ENCODE results near the gene FBXL7. TPM values are rescaled to one million over a fixed set of nuclear protein-coding genes. Genes with fewer than 3 reads are reported as not detected.
A peak's percentile ranks its signal among the peaks of the same experiment; 100 is the strongest.

Gene FBXL7
- total RNA-seq, 1 donor from 2014 or later, result 21.6 TPM

DNA sequence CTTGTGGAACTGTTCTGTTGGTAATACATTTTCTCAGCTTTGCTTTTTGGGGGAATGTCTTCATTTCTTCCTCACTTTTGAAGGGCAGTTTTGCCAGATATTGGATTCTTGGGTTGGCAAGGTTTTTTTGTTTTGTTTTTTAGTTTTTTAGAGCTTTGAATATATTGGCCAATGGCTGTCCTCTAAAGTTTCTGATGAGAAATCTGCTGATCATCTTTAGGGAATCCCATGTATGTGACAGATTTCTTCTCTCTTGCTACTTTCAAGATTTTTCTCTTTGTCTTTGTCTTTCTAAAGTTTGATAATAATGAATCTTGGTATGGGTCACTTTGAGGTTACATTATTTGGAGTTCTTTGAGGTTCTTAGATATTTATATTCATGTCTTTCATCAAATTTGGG lies 227.4 kb downstream of the FBXL7 start:
- no peak for DNase-seq
- intact Hi-C loops (cut with micrococcal nuclease), result no loop called here
- no peak for ATAC-seq

DNA sequence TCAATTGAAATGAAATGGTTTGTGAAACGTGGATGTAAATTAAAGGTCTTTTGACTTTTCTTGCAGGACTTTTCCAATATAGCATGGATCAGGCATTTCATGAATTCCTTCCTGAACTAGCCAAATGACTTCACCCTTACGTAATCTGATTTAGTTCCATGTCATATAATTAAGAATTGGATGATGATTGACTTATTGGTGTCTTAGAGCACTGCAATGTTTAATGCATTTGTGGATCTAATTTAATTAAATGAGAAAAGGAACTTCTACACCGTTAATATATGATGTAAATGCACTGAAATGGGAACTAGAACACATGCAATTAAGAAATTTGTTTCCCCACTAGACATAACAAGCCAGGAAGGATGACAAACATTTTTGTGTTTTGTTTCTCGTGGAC lies 228.8 kb downstream of the FBXL7 start:
- intact Hi-C loops (cut with micrococcal nuclease), result no loop called here
- ATAC-seq (no peak), DNase-seq (no peak)

DNA sequence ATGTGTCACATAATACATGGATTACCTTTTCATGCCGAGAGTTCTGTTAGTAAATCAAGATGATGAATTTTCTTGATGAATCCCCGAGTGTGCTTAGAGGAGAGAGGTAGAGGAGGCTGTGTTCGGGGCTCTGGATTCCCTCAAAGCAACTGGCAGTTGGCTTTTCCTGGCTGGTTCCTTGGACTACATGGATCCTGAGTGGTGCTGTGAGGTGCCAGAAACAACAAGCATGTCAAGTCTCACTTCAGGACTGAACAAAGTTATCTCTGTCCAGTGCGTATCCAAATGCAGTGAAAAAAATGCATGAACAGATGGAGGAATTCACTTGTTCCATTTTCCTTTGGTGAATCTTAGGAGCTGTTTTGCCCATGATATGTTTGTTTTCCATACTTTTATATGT lies 231.7 kb downstream of the FBXL7 start:
- intact Hi-C loops (cut with micrococcal nuclease), result no loop called here
- ATAC-seq (peak; percentile 98), DNase-seq (peak; percentile 36)

DNA sequence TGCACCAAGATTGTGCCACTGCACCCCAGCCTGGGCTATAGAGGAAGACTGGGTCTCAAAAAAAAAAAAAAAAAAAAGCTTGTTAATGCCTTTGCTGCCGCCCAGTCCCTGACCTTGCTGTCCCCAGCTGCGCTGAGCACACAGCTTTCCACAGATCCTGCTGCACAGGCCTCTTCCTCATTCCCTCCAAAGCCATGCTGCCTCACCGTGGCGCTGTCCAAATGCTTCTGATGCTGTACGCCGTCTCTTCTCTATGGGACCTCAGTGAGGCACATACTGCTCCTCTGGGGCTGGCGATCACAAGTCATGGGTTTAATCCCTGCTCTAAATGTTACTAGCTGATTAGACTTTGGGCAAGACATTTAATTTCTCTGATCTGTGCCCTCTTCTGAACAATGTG lies 234.1 kb downstream of the FBXL7 start:
- peak; percentile 44 for ATAC-seq
- DNase-seq, result peak; percentile 38
- intact Hi-C loops (cut with micrococcal nuclease), result no loop called here

DNA sequence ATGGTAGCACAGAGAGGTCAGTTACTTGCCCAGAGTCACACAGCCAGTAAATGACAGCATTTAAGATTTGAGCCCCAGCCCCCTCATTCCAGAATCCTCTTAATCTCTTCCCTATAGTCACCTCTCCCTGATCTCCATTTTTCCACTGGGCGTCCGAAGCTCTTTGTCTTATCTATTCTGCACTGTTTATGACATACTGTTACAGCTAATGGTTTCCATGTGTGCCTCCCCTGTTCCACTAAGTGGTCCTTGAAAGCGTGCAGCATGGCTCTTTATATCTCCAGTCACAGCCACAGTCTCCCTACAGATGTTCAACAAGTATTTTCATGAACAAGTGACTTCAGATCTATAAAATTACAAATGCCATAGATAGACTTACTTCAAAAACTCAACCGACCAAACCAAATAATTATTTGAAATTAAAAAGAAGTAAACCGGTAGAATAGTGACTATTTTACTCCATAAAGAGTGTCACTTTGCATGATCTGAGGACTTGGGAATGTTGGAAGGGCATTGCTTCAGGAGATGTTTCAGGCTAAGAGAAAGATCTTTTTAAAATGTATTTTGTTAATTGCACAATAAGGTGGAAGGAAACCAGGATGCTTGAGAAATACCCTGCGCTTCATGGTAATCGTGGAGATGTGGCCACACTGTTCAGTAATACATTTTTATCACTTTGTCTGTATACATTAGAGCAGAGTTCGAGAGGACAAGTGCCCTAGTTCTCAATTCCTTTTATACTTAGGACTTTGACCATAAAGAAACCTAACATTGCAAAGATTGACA lies 237.2 kb downstream of the FBXL7 start:
- ATAC-seq (peak; percentile 49), DNase-seq (no peak)
- intact Hi-C loops (cut with micrococcal nuclease), result no loop called here

DNA sequence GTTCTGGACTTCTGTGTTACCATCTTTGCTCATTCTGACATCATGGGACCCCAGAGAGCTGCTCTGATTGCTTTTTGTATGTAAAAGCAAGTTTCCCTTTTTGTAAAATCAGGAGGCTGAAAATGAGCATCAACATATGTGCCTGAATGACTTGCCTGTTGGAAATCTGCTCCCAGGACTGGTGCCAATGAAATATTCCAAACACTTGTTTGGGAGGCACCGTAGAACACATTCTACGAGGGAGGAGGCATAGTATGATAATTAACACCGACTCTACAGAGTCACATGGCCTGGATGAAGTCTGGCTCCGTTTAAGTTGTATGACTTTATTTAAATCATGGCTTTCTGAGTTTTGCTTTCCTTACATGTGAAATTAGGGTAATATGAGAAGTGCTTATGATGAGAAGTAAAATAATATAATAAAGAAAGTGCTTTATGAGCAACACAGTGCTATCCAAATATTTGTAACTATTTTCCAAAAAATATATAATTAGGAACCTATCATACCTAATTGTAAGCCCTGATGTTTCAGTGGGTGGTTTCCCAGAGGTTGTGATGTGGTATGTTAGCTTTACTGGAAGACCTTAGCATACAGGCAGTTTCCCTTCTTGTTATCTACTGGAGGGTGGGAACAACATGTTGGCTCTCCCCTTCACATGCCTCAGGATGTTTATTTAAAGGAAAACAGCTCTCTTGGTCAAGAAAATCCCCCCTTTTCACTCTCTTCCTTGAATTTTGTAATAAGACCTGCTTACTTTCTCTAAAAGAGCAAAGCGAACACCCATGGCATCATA lies 238.1 kb downstream of the FBXL7 start:
- DNase-seq, result no peak
- ATAC-seq, result peak; percentile 70
- intact Hi-C loops (cut with micrococcal nuclease), result no loop called here

DNA sequence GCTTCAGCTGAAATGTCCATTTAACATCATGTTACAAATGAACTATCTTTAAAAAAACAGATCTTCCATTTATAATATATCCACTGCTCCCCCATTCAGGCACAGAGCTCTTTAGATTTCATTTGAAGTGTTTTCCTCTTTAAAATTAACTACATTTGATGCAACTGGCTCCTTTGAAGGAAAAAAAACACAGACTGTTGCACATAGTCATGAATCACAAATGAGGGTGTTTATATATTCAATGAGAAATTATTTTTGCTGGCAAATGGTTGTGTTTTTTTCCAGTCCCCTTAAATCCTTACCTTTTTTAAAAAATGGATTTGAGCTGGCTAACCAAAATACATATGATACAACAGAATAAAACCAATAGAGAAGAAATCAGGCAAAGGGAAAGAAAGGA lies 240.4 kb downstream of the FBXL7 start:
- ATAC-seq (no peak), DNase-seq (no peak)
- intact Hi-C loops (cut with micrococcal nuclease), result no loop called here

DNA sequence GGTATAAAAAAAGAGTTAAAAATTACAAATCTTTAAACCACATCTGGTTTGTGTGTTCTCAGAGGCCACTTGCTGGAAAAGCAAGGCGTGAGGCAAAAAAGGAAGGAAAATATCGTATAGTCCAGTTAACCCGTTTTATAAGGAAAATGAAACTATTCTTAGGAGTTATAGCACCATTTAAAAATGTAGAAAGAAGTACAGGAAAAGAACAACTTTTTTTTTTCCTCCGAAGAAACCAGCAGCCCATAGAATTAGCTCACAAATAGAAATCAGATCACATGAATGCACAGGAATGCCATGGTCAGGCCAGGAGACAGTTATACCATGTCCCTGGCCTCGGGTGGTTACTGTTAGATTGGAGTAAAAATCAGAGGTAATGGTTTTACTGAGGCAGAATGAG lies 241.6 kb downstream of the FBXL7 start:
- no peak for ATAC-seq
- no peak for DNase-seq
- intact Hi-C loops (cut with micrococcal nuclease), result no loop called here

DNA sequence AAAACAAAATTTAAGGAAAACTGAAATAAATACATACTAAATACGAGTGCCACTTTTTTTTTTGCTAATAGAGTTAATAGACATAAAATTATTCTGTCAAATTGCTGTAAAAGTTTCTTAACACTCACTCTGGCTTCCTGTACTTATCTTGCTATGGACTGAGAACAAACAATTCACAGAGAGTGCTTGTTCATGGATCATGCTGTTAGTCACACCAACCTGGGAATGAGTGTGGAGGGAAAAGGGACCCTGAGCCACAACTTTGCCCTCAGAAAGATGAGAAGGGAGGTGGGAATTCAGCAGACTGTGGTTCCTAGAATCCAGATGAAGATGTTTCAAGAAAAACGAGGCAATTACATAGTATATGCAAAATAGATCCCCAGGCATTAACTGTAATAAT lies 246.9 kb downstream of the FBXL7 start:
- intact Hi-C loops (cut with micrococcal nuclease), result no loop called here
- ATAC-seq (no peak), DNase-seq (no peak)

DNA sequence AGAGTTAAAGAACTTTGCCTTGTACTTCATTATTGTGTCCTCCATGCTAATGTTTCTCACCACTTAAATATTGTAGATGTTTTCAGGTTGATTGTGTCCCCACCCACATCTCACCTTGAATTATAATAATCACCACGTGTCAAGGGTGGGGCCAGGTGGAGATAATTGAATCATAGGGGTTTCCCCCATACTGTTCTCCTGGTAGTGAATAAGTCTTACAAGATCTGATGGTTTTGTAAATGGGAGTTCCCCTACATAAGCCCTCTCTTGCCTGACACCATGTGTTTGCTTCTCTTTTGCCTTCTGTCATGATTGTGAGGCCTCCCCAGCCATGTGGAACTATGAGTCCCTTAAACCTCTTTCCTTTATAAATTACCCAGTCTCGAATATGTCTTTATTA lies 248.3 kb downstream of the FBXL7 start:
- DNase-seq (no peak), ATAC-seq (no peak)
- intact Hi-C loops (cut with micrococcal nuclease), result no loop called here

DNA sequence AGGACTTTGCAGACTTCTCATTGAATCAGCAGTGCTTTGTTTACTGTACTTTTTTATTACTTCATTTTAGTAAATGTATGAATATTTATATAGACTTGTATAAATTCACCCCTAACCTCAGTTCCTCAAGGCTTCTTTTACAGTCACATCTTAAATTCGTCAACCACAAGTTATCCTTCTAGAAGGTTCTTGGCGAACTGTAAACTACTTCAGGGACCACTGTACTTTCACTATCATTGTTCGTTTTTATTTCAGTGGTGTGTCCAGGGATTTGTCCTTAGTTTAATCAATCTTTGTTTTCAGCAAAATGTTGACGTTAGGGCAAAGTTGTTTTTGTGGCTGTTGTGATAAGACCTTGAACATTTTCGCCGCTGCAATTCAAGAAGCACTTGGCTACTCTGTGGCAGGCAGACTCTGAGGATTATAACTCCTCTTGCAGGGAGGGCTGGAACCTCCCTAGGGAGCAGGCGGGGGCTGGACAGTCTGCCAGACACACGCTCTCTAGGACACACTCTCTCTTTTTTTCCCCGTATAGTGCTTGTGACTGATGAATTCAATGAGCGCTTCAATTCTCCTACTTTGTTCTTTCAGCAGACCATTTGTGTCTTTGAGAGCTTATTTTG lies 252.8 kb downstream of the FBXL7 start:
- intact Hi-C loops (cut with micrococcal nuclease), result no loop called here
- ATAC-seq (peak; percentile 97), DNase-seq (peak; percentile 82)

DNA sequence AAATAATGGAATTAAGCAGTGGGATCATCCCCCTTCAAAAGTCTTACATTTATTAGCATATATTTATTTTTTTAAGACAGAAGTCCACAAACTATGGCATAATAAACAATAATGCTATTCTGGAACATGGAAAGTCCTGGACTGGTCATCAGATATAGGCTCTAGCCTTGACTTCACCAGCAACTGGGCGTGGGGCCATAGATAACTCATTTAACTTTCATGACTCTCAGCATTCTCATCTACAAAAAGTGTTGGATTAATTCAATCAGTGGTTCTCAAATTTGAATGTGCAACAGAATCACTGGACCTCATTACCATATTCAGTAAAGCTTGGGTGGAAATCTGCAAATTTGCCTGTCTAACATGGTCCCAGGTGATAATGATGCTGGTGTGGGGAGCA lies 253.8 kb downstream of the FBXL7 start:
- intact Hi-C loops (cut with micrococcal nuclease), result no loop called here
- DNase-seq (no peak), ATAC-seq (no peak)

DNA sequence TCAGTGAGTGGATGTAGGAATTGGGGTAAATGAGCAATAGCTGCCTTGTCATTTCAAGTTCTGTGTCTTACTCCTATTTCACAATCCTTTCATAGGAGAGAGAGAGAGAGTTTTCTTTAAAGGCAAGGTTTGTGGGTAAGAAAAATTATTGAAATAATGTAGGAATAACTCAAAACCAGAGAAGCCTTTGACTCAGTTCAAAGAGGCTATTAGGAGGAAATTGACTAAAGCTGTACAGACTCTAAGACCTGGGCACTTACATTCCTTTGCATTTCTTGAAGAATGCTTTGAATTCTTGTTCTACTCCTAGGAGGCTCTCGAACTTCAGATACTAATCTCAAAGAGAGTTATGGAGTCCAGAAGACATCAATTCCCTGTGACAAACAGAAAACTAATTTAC lies 257.1 kb downstream of the FBXL7 start:
- intact Hi-C loops (cut with micrococcal nuclease), result no loop called here
- ATAC-seq (no peak), DNase-seq (no peak)

DNA sequence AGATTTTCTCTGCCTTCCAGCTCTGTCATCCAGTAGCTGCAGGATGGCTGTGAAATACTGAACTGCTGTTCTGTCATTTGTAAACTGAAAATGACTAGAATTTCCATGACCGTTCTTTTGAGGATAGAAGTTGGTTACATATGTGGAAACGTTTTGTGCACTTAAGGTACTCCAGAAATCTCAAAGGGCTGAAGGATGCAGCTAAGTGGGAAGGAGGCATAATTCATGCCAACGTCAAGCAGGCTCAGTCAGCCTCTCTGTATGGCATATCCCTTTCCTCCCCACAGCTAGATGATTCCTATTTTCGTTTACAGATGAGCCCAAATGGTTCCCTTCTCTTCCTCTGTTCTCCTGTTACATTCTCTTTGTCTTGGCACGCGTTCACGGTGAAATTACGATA lies 257.6 kb downstream of the FBXL7 start:
- intact Hi-C loops (cut with micrococcal nuclease), result no loop called here
- ATAC-seq, result no peak

DNA sequence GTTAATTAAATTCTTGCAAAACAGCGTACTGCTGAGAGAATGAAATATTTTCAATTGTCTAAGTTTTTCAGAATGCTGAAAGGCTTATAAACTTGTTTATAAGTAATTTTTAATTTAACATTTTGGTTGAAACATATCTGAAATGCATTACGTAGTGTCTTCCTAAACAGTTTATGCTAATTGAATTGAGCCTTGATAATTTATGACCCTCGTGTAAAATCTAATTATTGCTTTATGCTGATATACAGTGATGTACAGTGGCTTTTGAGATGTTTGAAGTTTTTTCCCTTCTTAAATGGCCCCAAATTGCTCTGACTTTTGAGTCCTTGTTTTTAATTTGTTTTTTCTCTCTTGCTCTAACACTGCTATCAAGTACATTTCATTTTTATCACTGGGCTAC lies 262.7 kb downstream of the FBXL7 start:
- intact Hi-C loops (cut with micrococcal nuclease), result no loop called here
- DNase-seq (no peak), ATAC-seq (no peak)

More for the DNA sequence above, 257.6 kb downstream of the FBXL7 start:
- DNase-seq, result no peak

DNA sequence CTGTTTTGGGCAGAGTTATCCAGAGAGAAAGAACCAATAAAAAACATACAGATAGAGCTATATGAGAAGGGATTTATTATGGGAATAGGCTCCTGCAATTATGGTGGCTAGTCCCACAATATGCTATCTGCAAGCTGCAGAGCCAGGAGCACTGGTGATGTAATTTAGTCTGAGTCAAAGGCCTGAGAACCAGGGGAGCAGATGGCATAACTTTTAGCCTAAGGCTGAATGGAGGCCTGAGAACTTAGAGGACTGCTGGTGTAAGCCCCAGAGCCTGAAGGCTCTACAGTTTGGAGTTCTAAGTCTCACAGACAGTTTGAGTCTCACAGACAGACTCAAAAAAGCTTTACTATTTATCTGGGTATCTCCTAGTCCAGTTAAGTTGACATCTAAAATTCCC lies 263.8 kb downstream of the FBXL7 start:
- ATAC-seq, result no peak
- intact Hi-C loops (cut with micrococcal nuclease), result no loop called here

DNA sequence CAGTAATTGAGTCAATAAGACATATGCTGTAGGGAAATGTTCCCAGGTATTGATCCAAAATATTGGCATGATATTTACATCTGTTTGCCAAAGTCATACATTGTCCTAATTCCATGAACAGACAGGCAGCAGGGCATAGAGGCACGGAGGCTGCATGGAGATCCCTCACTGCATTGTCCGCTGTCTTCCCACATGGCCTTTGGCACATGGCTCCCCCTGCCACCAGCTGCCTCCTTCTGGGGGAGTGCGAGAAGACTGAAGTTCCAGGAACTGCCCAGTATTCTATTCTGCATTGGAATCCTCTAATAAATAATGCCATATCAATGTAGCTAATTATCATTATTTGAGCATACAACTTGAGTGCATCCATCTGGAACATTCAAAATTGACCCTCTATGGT lies 269.0 kb downstream of the FBXL7 start:
- intact Hi-C loops (cut with micrococcal nuclease), result no loop called here
- no peak for ATAC-seq

More for the DNA sequence above, 263.8 kb downstream of the FBXL7 start:
- no peak for DNase-seq

DNA sequence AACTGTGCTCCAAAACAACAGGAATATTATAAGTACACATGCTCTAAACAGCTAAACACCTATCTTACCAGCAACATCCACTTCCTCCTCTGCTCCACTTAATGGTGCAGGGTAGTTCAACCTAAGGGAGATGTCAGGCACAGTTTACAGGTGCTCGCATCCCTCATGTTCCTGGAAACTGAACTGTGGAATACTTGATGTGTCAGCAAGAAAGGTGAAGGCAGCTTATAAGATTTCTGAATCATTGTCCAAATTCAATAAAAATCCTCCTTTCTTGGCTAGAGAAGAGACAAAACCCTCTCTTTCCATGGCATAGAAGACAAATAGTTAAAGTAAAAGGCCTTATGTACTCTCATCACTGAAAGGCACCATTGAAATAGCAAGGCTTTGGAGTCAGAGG lies 272.2 kb downstream of the FBXL7 start:
- intact Hi-C loops (cut with micrococcal nuclease), result no loop called here
- ATAC-seq (no peak), DNase-seq (no peak)

More for the DNA sequence above, 269.0 kb downstream of the FBXL7 start:
- no peak for DNase-seq

DNA sequence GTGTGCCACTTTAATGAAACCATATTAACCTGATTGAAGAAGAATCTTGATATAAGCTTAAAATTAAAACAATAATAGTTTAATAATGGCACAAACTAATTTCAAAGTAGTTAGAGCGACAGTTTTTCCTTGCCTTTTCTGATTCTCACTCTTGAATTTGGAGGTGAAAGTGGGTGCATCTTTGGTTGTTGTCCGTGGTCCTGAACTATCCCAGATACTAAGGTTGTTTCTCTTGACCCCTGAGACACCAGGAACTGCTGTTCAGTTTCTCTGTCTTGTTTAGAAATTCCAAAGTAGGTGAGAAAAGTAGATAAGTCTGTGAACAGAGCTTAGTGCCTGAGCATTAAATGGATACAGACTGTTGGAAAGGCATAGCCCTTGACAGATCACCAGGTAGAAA lies 274.7 kb downstream of the FBXL7 start:
- ATAC-seq (no peak), DNase-seq (no peak)
- intact Hi-C loops (cut with micrococcal nuclease), result no loop called here

DNA sequence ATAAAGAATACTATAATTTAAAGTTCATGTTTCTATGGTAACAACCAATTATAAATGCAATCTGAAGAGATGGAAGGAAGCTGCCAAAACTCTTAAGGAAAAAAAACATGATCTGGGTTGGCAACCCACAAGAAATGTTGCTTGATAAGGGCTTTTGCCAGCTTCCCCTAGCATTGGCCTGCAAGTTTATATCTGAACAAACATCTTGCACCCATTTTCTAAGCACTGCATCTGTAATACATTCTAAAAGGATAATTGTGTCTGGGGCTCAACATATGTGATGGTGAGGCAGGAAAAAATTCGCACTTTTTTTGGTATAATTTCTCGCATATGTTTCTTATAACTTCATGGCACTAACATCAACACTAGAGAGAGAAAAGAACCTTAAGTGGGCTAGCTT lies 276.4 kb downstream of the FBXL7 start:
- intact Hi-C loops (cut with micrococcal nuclease), result no loop called here
- ATAC-seq (no peak), DNase-seq (no peak)
